Adipocyte (in vitro differentiated cells): ENCODE data around the gene MAN2A2.

Experiments
- DNase-seq: peaks from one replicate; pipeline ENCODE4 v3.0.0-alpha.2; 2015; ENCODE audit warnings: low read depth
- H3K27me3 ChIP-seq: replicated peaks from 2 replicates; pipeline ENCODE4 v1.7.0; 2013; ENCODE audit warnings: mild to moderate bottlenecking, low read length, moderate library complexity; ENCODE audit not compliant: control insufficient read depth, insufficient read depth
- H3K36me3 ChIP-seq: 2 replicates; pipeline ENCODE4 v1.7.0; 2013; ENCODE audit warnings: low read length, mild to moderate bottlenecking, moderate library complexity; ENCODE audit not compliant: control insufficient read depth, insufficient read depth, severe bottlenecking
- H3K4me1 ChIP-seq: 2 replicates; pipeline ENCODE4 v1.7.0; 2013; ENCODE audit warnings: mild to moderate bottlenecking, low read length, moderate library complexity; ENCODE audit not compliant: control insufficient read depth, insufficient read depth
- H3K4me3 ChIP-seq: 2 replicates; pipeline ENCODE4 v1.7.0; 2013; ENCODE audit warnings: mild to moderate bottlenecking, low read length, moderate library complexity
- H3K9ac ChIP-seq: 2 replicates; pipeline ENCODE4 v1.7.0; 2013; ENCODE audit warnings: mild to moderate bottlenecking, low read length, moderate library complexity
- H3K9me3 ChIP-seq: 2 replicates; pipeline ENCODE4 v1.7.0; 2013; ENCODE audit warnings: mild to moderate bottlenecking, low read length, moderate library complexity; ENCODE audit not compliant: control insufficient read depth

MAN2A2 gene

GRCh38 chr15:90880381-90881145 is 22.5 kb upstream of the MAN2A2 start:
- Histone ChIP-seq H3K27me3 (no peaks in the 10 kb centered on the region), H3K36me3 (peaks cover 69% of the 10 kb centered on the region)

DNA sequence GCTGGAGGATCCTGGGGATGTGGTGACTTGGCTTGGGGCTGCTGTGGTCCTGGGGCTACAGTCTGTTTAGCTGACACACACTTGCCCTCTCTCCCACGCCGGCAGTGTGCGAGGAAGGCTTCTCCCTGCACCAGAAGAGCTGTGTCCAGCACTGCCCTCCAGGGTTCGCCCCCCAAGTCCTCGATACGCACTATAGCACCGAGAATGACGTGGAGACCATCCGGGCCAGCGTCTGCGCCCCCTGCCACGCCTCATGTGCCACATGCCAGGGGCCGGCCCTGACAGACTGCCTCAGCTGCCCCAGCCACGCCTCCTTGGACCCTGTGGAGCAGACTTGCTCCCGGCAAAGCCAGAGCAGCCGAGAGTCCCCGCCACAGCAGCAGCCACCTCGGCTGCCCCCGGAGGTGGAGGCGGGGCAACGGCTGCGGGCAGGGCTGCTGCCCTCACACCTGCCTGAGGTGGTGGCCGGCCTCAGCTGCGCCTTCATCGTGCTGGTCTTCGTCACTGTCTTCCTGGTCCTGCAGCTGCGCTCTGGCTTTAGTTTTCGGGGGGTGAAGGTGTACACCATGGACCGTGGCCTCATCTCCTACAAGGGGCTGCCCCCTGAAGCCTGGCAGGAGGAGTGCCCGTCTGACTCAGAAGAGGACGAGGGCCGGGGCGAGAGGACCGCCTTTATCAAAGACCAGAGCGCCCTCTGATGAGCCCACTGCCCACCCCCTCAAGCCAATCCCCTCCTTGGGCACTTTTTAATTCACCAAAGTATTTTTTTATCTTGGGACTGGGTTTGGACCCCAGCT is 21.7 kb upstream of the MAN2A2 start:
- Histone ChIP-seq H3K9me3 (no peaks in the 10 kb centered on the region), H3K36me3 (peaks cover 61% of the 10 kb centered on the region), H3K4me3 (no peak overlapping the region), H3K4me1 (peaks cover 30% of the 10 kb centered on the region), H3K27me3 (no peaks in the 10 kb centered on the region), H3K9ac (no peak overlapping the region)
- DNase-seq, result no peak

More at GRCh38 chr15:90880381-90881145, 22.5 kb upstream of the MAN2A2 start:
- no peak overlapping the region for H3K9ac ChIP-seq
- no peaks in the 10 kb centered on the region for H3K9me3 ChIP-seq
- H3K4me3 ChIP-seq, result no peak overlapping the region
- no peak for DNase-seq
- peaks cover 22% of the 10 kb centered on the region for H3K4me1 ChIP-seq

- no peak overlapping the region for H3K4me3 ChIP-seq
- no peak for DNase-seq
- H3K9me3 ChIP-seq, result no peaks in the 10 kb centered on the region
- peaks cover 30% of the 10 kb centered on the region for H3K4me1 ChIP-seq
- no peaks in the 10 kb centered on the region for H3K27me3 ChIP-seq
- H3K9ac ChIP-seq, result peak overlapping the region; percentile 90
- H3K36me3 ChIP-seq, result peaks cover 53% of the 10 kb centered on the region
Measured at GRCh38 chr15:90881978-90882721, 21.0 kb upstream of the MAN2A2 start.

DNA sequence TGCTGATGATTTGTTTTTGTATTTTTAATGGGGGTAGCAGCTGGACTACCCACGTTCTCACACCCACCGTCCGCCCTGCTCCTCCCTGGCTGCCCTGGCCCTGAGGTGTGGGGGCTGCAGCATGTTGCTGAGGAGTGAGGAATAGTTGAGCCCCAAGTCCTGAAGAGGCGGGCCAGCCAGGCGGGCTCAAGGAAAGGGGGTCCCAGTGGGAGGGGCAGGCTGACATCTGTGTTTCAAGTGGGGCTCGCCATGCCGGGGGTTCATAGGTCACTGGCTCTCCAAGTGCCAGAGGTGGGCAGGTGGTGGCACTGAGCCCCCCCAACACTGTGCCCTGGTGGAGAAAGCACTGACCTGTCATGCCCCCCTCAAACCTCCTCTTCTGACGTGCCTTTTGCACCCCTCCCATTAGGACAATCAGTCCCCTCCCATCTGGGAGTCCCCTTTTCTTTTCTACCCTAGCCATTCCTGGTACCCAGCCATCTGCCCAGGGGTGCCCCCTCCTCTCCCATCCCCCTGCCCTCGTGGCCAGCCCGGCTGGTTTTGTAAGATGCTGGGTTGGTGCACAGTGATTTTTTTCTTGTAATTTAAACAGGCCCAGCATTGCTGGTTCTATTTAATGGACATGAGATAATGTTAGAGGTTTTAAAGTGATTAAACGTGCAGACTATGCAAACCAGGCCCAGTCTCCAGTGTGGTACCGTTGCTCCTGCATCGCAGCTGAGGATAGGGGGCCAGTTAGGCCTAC is 20.1 kb upstream of the MAN2A2 start:
- Histone ChIP-seq H3K9me3 (no peaks in the 10 kb centered on the region), H3K9ac (peak overlapping the region; percentile 90), H3K4me1 (peaks cover 30% of the 10 kb centered on the region), H3K4me3 (no peak overlapping the region), H3K27me3 (no peaks in the 10 kb centered on the region), H3K36me3 (peaks cover 45% of the 10 kb centered on the region)
- no peak for DNase-seq

- Histone ChIP-seq H3K36me3 (peaks cover 39% of the 10 kb centered on the region), H3K27me3 (no peaks in the 10 kb centered on the region), H3K4me1 (peaks cover 30% of the 10 kb centered on the region), H3K4me3 (peak overlapping the region; percentile 70), H3K9ac (peak overlapping the region; percentile 90), H3K9me3 (no peaks in the 10 kb centered on the region)
- no peak for DNase-seq
Measured at GRCh38 chr15:90883526-90883975, 19.6 kb upstream of the MAN2A2 start.

- peaks cover 33% of the 10 kb centered on the region for H3K36me3 ChIP-seq
- H3K9me3 ChIP-seq, result no peaks in the 10 kb centered on the region
- peak within 1 kb of the TSS; percentile 90 for H3K9ac ChIP-seq
- peak within 1 kb of the TSS; percentile 70 for H3K4me3 ChIP-seq
- H3K27me3 ChIP-seq, result no peaks in the 10 kb centered on the region
- peak; percentile 40 for DNase-seq
- H3K4me1 ChIP-seq, result peaks cover 30% of the 10 kb centered on the region
Measured at GRCh38 chr15:90883976-90884718, 19.0 kb upstream of the MAN2A2 start, which contains the start of gene FES. TSS of gene FES (plus strand) at chr15:90884504. CDS start at chr15:90885046, 542 bp downstream.

GRCh38 chr15:90884719-90885431 is 18.2 kb upstream of the MAN2A2 start:
- H3K36me3 ChIP-seq, result peaks cover 26% of the 10 kb centered on the region
- no peaks in the 10 kb centered on the region for H3K9me3 ChIP-seq
- H3K4me1 ChIP-seq, result peaks cover 30% of the 10 kb centered on the region
- no peak for DNase-seq
- peak overlapping the region; percentile 70 for H3K4me3 ChIP-seq
- peak overlapping the region; percentile 90 for H3K9ac ChIP-seq
- no peaks in the 10 kb centered on the region for H3K27me3 ChIP-seq

- H3K9me3 ChIP-seq, result no peaks in the 10 kb centered on the region
- peak; percentile 83 for DNase-seq
- H3K36me3 ChIP-seq, result peaks cover 22% of the 10 kb centered on the region
Measured at GRCh38 chr15:90885432-90886290, 17.4 kb upstream of the MAN2A2 start.

GRCh38 chr15:90886291-90886614 is 16.8 kb upstream of the MAN2A2 start:
- H3K27me3 ChIP-seq, result no peaks in the 10 kb centered on the region
- DNase-seq, result no peak
- peaks cover 16% of the 10 kb centered on the region for H3K36me3 ChIP-seq
- no peaks in the 10 kb centered on the region for H3K9me3 ChIP-seq
- peak overlapping the region; percentile 90 for H3K9ac ChIP-seq
- no peak overlapping the region for H3K4me3 ChIP-seq
- peaks cover 30% of the 10 kb centered on the region for H3K4me1 ChIP-seq

More at GRCh38 chr15:90885432-90886290, 17.4 kb upstream of the MAN2A2 start:
- H3K4me3 ChIP-seq, result no peak overlapping the region
- H3K27me3 ChIP-seq, result no peaks in the 10 kb centered on the region
- peak overlapping the region; percentile 90 for H3K9ac ChIP-seq
- H3K4me1 ChIP-seq, result peaks cover 30% of the 10 kb centered on the region
